ENCODE results near the gene CAPN10.
A peak's percentile ranks its signal among the peaks of the same experiment; 100 is the strongest.
"Not testable (repeated sequence)": the region's sequence is repeated elsewhere in the genome, so short reads cannot be mapped to it uniquely, and the experiment has no call there.

The CAPN10 gene

GRCh38 chr2:240586198-240586918 lies at the start of gene CAPN10:
CAPN10 (plus strand) TSS chr2:240586734; CDS start chr2:240586912, 178 bp downstream.
- peak within 1 kb of the TSS; percentile 96 to 97 for H3K4me3 ChIP-seq (replicated peaks in 1 of 2; ENCODE audit: low read depth in 2 of 2, low read length in 2 of 2)
- TF ChIP-seq CTCF (IDR thresholded peaks at IDR 0.05; ENCODE audit: low read depth, low read length), result no peak
- DNase-seq (ENCODE audit: low read depth in 2 of 2), result peak; percentile 95 to 96

- H3K4me3 ChIP-seq (replicated peaks in 1 of 2; ENCODE audit: low read depth in 2 of 2, low read length in 2 of 2), result no peak overlapping the region
- no peak for TF ChIP-seq CTCF (IDR thresholded peaks at IDR 0.05; ENCODE audit: low read depth, low read length)
- no peak for DNase-seq (ENCODE audit: low read depth in 2 of 2)
These were observed 48.3 kb upstream of the CAPN10 start for GRCh38 chr2:240538031-240538780.

GRCh38 chr2:240539101-240539500 lies 47.4 kb upstream of the CAPN10 start:
- not testable (repeated sequence) for H3K4me3 ChIP-seq (replicated peaks in 1 of 2; ENCODE audit: low read depth in 2 of 2, low read length in 2 of 2); DNase-seq (ENCODE audit: low read depth in 2 of 2)

- H3K4me3 ChIP-seq (replicated peaks in 1 of 2; ENCODE audit: low read depth in 2 of 2, low read length in 2 of 2), result no peak overlapping the region
- DNase-seq (ENCODE audit: low read depth in 2 of 2), result no peak
- TF ChIP-seq CTCF (IDR thresholded peaks at IDR 0.05; ENCODE audit: low read depth, low read length), result no peak
These were observed 46.6 kb upstream of the CAPN10 start for GRCh38 chr2:240539906-240540305.

- H3K4me3 ChIP-seq (replicated peaks in 1 of 2; ENCODE audit: low read depth in 2 of 2, low read length in 2 of 2), result no peak overlapping the region
- TF ChIP-seq CTCF (IDR thresholded peaks at IDR 0.05; ENCODE audit: low read depth, low read length), result no peak
- DNase-seq (ENCODE audit: low read depth in 2 of 2), result no peak
These were observed 35.2 kb upstream of the CAPN10 start for GRCh38 chr2:240551288-240551687.

- no peak overlapping the region for H3K4me3 ChIP-seq (replicated peaks in 1 of 2; ENCODE audit: low read depth in 2 of 2, low read length in 2 of 2)
- TF ChIP-seq CTCF (IDR thresholded peaks at IDR 0.05; ENCODE audit: low read depth, low read length), result no peak
- DNase-seq (ENCODE audit: low read depth in 2 of 2), result no peak
These were observed 34.7 kb upstream of the CAPN10 start for GRCh38 chr2:240551811-240552210.

GRCh38 chr2:240553956-240554480 lies 32.5 kb upstream of the CAPN10 start:
- TF ChIP-seq CTCF (IDR thresholded peaks at IDR 0.05; ENCODE audit: low read depth, low read length), result no peak
- no peak for DNase-seq (ENCODE audit: low read depth in 2 of 2)
- no peak overlapping the region for H3K4me3 ChIP-seq (replicated peaks in 1 of 2; ENCODE audit: low read depth in 2 of 2, low read length in 2 of 2)
